GM19328 (cell line): Measurements from ENCODE around the gene APBB1IP.

Experiments used
- ATAC-seq: cut with Tn5 transposase; IDR thresholded peaks from one replicate; pipeline ENCODE4 v1.9.1; 2021; ENCODE audit warnings: mild to moderate bottlenecking, moderate library complexity; ENCODE audit not compliant: unreplicated experiment

The APBB1IP gene

GRCh38 chr10:26612151-26612915 is 174.2 kb downstream of the APBB1IP start:
- no peak for ATAC-seq
